ENCODE measurements around the gene AKAIN1. TPM values are rescaled to one million over a fixed set of nuclear protein-coding genes. Genes with fewer than 3 reads are reported as not detected.
A peak's percentile ranks its signal among the peaks of the same experiment; 100 is the strongest.

Gene AKAIN1
- not detected for total RNA-seq

DNA sequence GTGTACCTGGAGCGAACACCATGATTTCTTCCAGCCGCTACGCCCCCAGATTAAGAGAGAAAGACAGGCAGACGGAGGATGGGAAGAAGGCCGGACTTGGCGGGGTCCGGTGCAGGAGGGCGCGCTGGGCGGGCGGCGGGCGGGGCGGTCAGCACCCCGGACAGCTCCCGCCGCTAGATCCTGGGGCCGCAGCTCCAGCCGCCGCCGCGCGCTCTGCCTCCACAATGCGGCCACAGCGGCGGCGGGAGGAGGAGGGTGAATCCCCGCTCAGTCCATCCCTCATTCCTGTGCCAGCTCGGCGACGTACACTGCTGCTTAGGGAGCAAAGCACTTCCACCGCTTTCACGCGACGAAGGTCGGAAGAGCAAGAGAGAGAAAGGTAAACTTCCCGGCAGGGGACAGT, at the start of gene AKAIN1:
TSS of gene AKAIN1 (minus strand) at position 226 of the 403 bp plus-strand sequence. CDS start at position 22, 204 bp downstream.
- DNase-seq (ENCODE audit: extremely low spot score), result no peak
- WGBS, result under 1% methylated on average over 33 of the region's 37 CpGs
- H3K27me3 ChIP-seq, result peaks cover 0 to 68% (median 28%) of the 10 kb centered on the region in 4 donors

DNA sequence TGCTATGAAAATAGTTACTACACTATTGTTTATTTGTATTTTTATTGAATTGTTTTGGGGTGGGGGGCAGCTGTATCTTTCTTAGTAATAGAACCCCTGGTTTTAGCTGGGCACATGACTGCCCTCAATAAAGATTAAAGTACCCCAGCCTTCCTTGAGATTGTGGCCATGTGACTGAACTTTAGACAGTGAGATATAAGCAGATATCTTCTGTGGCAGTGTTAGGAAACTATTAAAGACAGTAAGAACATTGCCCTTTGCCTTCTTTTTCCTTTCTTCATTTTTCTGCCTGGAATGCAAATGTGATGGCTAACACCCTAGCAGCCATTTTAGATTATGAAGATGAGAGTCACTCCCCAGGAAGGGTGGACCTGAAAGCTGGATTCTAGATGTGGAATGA, 47.9 kb upstream of the AKAIN1 start:
- H3K9me3 ChIP-seq, result no peaks in the 10 kb centered on the region
- TF ChIP-seq CTCF (IDR thresholded peaks at IDR 0.05) (no peak), POLR2A (IDR thresholded peaks at IDR 0.05; ENCODE audit: low read depth) (no peak), EP300 (IDR thresholded peaks at IDR 0.05) (no peak), POLR2AphosphoS5 (IDR thresholded peaks at IDR 0.05) (no peak)
- no peak overlapping the region for H3K4me3 ChIP-seq
- no peaks in the 10 kb centered on the region for H3K27me3 ChIP-seq
- intact Hi-C loops (cut with DNase I), result loop anchor here (10.0 kb wide), 1 partner anchor 1780 kb away; no protein-coding TSS in a partner anchor
- DNase-seq (ENCODE audit: extremely low spot score), result no peak
- no peak overlapping the region for H3K27ac ChIP-seq (replicated peaks in 1 of 4)
- H3K4me1 ChIP-seq, result peaks cover 6 to 18% (median 14%) of the 10 kb centered on the region in 4 donors
- peaks cover 5 to 45% (median 25%) of the 10 kb centered on the region in 4 donors for H3K36me3 ChIP-seq

More for the DNA sequence above, at the start of gene AKAIN1:
- H3K4me1 ChIP-seq, result peaks cover 0 to 11% (median 11%) of the 10 kb centered on the region in 4 donors
- no peak within 1 kb of the TSS for H3K27ac ChIP-seq (replicated peaks in 1 of 4)
- TF ChIP-seq POLR2A (IDR thresholded peaks at IDR 0.05; ENCODE audit: low read depth), result no peak
- no peak for TF ChIP-seq POLR2AphosphoS5 (IDR thresholded peaks at IDR 0.05)
- no peak for TF ChIP-seq EP300 (IDR thresholded peaks at IDR 0.05)
- TF ChIP-seq CTCF (IDR thresholded peaks at IDR 0.05), result no peak
- H3K36me3 ChIP-seq, result no peaks in the 10 kb centered on the region
- no peaks in the 10 kb centered on the region for H3K9me3 ChIP-seq
- H3K4me3 ChIP-seq, result no peak within 1 kb of the TSS
- intact Hi-C loops (cut with DNase I), result no loop called here

DNA sequence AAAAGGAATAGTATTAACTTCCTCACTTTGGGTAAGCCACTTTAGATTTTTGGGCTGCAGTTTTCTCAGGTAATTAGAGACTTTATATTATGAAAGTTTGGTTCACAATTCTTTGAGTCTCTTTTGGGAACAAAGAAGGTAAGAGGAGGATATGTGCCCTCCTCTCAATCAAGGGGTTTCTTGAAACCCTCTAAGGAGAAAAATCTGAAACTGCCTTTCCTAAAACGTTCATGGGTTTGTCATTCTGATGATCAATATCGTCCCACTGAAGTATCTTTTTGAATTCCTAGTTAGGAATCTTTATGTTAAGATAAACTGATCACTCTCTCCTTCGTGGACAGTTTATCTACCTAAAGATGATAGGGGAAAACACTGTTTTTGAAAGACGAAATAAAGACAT, 42.4 kb upstream of the AKAIN1 start:
- 69% methylated on average over 4 of the region's 4 CpGs for whole genome bisulfite sequencing
- H3K4me1 ChIP-seq, result peaks cover 18 to 38% (median 36%) of the 10 kb centered on the region in 4 donors
- H3K9me3 ChIP-seq, result no peaks in the 10 kb centered on the region
- H3K4me3 ChIP-seq, result peak overlapping the region; percentile 70 to 82 (median 78)
- TF ChIP-seq EP300 (IDR thresholded peaks at IDR 0.05) (no peak), CTCF (IDR thresholded peaks at IDR 0.05) (no peak), POLR2A (IDR thresholded peaks at IDR 0.05; ENCODE audit: low read depth) (no peak), POLR2AphosphoS5 (IDR thresholded peaks at IDR 0.05) (no peak)
- H3K27me3 ChIP-seq, result no peaks in the 10 kb centered on the region
- peaks cover 5 to 42% (median 24%) of the 10 kb centered on the region in 4 donors for H3K36me3 ChIP-seq
- no peak for DNase-seq (ENCODE audit: extremely low spot score)
- H3K27ac ChIP-seq (replicated peaks in 1 of 4), result peak overlapping the region in 1 of 4 donors; percentile 97
- intact Hi-C loops (cut with DNase I), result loop anchor here (2.0 kb wide), 1 partner anchor 57 kb away; no protein-coding TSS in a partner anchor

DNA sequence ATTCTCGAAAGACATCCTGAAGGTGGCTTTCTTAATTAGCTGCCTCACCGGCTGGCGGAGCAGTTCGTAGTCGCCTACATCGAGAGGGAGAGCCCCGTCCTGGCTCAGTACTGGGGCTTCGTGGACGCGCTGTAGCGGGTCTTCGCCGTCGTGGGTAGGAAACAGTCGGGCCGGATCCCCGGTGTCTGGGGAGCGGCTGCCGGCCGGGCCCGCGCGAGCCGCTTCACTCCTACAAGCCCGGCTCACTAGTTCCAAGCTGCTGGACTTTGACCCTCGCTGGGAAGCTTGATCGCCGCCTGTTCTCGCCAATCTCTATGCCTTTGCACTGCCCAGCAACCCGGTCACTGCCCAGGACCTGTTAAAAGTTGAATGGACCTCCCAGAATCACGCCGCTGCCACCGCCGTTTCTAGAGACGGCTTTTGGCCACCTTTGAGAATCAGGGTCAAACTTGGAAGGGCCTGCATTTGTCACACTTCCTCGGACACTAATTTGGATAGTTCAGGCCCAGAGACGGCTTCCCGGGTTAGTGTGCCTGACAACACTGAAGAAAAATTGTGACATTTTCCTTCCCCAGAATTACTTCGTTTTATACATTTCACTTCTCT, 41.4 kb upstream of the AKAIN1 start:
- DNase-seq (ENCODE audit: extremely low spot score), result no peak
- Histone ChIP-seq H3K9me3 (no peaks in the 10 kb centered on the region), H3K4me1 (peaks cover 18 to 38% (median 36%) of the 10 kb centered on the region in 4 donors), H3K36me3 (peaks cover 0 to 33% (median 18%) of the 10 kb centered on the region in 4 donors), H3K27me3 (no peaks in the 10 kb centered on the region), H3K4me3 (peak overlapping the region; percentile 70 to 82 (median 78)), H3K27ac (replicated peaks in 1 of 4) (peak overlapping the region; percentile 96 to 98 (median 97))
- WGBS, result 5% methylated on average over 30 of the region's 39 CpGs
- intact Hi-C loops (cut with DNase I), result loop anchor here (2.0 kb wide), 1 partner anchor 58 kb away; no protein-coding TSS in a partner anchor
- no peak for TF ChIP-seq EP300 (IDR thresholded peaks at IDR 0.05)
- TF ChIP-seq POLR2A (IDR thresholded peaks at IDR 0.05; ENCODE audit: low read depth), result no peak
- TF ChIP-seq CTCF (IDR thresholded peaks at IDR 0.05), result no peak
- no peak for TF ChIP-seq POLR2AphosphoS5 (IDR thresholded peaks at IDR 0.05)
